ENCODE measurements around the gene GRIN1. TPM values are rescaled to one million over a fixed set of nuclear protein-coding genes. Genes with fewer than 3 reads are reported as not detected.

GRIN1 gene
- total RNA-seq, 1 donor from 2014 or later = not detected

GRCh38 chr9:137192859-137193258 lies 53.9 kb downstream of the GRIN1 start:
- peaks cover 9% of the 10 kb centered on the region for H3K79me2 ChIP-seq (ENCODE audit: low read depth)
- H3K9me3 Mint-ChIP-seq = no peaks in the 10 kb centered on the region
- no peak overlapping the region for H3K27ac ChIP-seq
- no peaks in the 10 kb centered on the region for H3K4me1 ChIP-seq
- no peaks in the 10 kb centered on the region for H3K36me3 ChIP-seq
- H3K36me3 Mint-ChIP-seq = no peaks in the 10 kb centered on the region
- no peak overlapping the region for H3K9ac ChIP-seq
- H2AFZ ChIP-seq (replicated peaks) = no peak overlapping the region
- peaks cover 22% of the 10 kb centered on the region for H3K4me1 Mint-ChIP-seq
- H4K20me1 ChIP-seq (ENCODE audit: low read depth) = peaks cover 63% of the 10 kb centered on the region
- no peak for DNase-seq (ENCODE audit: low spot score)
- peaks cover 6% of the 10 kb centered on the region for H3K27me3 Mint-ChIP-seq (ENCODE audit: insufficient read depth, low read depth)
- H3K27me3 ChIP-seq = no peaks in the 10 kb centered on the region
- no peak overlapping the region for H3K4me3 ChIP-seq
- H3K4me3 Mint-ChIP-seq = no peak overlapping the region
- no peaks in the 10 kb centered on the region for H3K9me3 ChIP-seq (ENCODE audit: low read depth)
- H3F3A ChIP-seq (ENCODE audit: low read depth) = peaks cover 10% of the 10 kb centered on the region
- TF ChIP-seq EZH2 (IDR thresholded peaks at IDR 0.05) (no peak), EZH2phosphoT487 (IDR thresholded peaks at IDR 0.05) (no peak)
- TF ChIP-seq, protein P1, sequence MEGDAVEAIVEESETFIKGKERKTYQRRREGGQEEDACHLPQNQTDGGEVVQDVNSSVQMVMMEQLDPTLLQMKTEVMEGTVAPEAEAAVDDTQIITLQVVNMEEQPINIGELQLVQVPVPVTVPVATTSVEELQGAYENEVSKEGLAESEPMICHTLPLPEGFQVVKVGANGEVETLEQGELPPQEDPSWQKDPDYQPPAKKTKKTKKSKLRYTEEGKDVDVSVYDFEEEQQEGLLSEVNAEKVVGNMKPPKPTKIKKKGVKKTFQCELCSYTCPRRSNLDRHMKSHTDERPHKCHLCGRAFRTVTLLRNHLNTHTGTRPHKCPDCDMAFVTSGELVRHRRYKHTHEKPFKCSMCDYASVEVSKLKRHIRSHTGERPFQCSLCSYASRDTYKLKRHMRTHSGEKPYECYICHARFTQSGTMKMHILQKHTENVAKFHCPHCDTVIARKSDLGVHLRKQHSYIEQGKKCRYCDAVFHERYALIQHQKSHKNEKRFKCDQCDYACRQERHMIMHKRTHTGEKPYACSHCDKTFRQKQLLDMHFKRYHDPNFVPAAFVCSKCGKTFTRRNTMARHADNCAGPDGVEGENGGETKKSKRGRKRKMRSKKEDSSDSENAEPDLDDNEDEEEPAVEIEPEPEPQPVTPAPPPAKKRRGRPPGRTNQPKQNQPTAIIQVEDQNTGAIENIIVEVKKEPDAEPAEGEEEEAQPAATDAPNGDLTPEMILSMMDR (IDR thresholded peaks at IDR 0.05) = no peak
- no peak overlapping the region for H3K4me2 ChIP-seq
- H3K27ac Mint-ChIP-seq = no peak overlapping the region

DNA sequence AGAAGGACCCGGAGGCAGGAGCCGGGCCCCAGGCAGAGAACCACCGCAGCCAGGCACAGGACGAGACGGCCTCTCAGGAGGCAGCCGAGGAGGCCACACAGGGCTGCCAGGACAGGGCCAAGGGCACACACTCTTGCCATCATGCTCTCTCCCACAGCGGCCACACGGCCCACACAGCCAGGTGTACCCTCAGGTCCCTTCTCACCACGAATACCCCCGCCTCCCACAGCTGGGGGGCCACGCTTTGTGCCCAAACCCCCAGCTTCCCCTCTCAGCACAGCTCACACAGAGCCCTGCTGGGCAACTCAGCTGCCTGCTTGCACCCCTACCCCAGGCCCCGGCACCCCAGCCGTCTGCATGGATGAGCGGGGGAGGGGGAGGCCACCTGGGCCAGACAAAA lies 54.8 kb downstream of the GRIN1 start:
- TF ChIP-seq EZH2phosphoT487 (IDR thresholded peaks at IDR 0.05) (no peak), EZH2 (IDR thresholded peaks at IDR 0.05) (no peak)
- TF ChIP-seq, protein P1 (IDR thresholded peaks at IDR 0.05) = no peak
- no peak overlapping the region for H3K9ac ChIP-seq
- Mint-ChIP-seq H3K27me3 (ENCODE audit: insufficient read depth, low read depth) (peaks cover 4% of the 10 kb centered on the region), H3K27ac (no peak overlapping the region), H3K36me3 (no peaks in the 10 kb centered on the region), H3K4me1 (peaks cover 22% of the 10 kb centered on the region), H3K4me3 (no peak overlapping the region), H3K9me3 (no peaks in the 10 kb centered on the region)
- H2AFZ ChIP-seq (replicated peaks) = no peak overlapping the region
- peaks cover 14% of the 10 kb centered on the region for H3K79me2 ChIP-seq (ENCODE audit: low read depth)
- H3K4me1 ChIP-seq = no peaks in the 10 kb centered on the region
- H4K20me1 ChIP-seq (ENCODE audit: low read depth) = peaks cover 72% of the 10 kb centered on the region
- H3F3A ChIP-seq (ENCODE audit: low read depth) = peaks cover 10% of the 10 kb centered on the region
- no peaks in the 10 kb centered on the region for H3K9me3 ChIP-seq (ENCODE audit: low read depth)
- H3K4me3 ChIP-seq = no peak overlapping the region
- H3K4me2 ChIP-seq = no peak overlapping the region
- DNase-seq (ENCODE audit: low spot score) = no peak
- no peaks in the 10 kb centered on the region for H3K36me3 ChIP-seq
- H3K27me3 ChIP-seq = no peaks in the 10 kb centered on the region
- no peak overlapping the region for H3K27ac ChIP-seq

DNA sequence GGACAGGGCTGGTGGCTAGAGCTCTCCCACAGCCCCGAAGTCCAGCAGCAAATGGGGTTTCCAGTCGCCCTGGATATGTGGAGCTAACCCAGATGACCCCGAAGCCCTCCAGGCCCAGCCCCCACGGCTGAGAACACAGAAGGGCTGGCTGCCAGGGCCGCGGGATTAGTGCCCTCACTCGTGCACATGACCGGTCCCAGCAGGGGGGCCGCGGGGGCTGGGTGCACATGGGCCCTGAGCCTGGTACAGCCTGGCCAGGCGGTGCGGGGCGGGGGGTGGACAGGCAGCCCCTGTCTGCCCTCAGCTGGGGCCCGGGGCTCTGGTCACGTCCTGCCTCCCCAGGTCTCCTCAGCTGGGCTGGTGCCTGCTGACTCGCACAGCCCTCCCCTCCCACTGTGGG lies 55.4 kb downstream of the GRIN1 start:
- Histone ChIP-seq H3K9ac (no peak overlapping the region), H3K4me3 (no peak overlapping the region), H2AFZ (replicated peaks) (no peak overlapping the region), H3K4me2 (peak overlapping the region; percentile 10), H4K20me1 (ENCODE audit: low read depth) (peaks cover 72% of the 10 kb centered on the region), H3K79me2 (ENCODE audit: low read depth) (peaks cover 20% of the 10 kb centered on the region), H3K36me3 (no peaks in the 10 kb centered on the region), H3K27me3 (peaks cover 1% of the 10 kb centered on the region), H3K4me1 (peaks cover 2% of the 10 kb centered on the region), H3K27ac (no peak overlapping the region), H3F3A (ENCODE audit: low read depth) (peaks cover 5% of the 10 kb centered on the region), H3K9me3 (ENCODE audit: low read depth) (no peaks in the 10 kb centered on the region)
- TF ChIP-seq EZH2phosphoT487 (IDR thresholded peaks at IDR 0.05) = no peak
- TF ChIP-seq, protein P1 (IDR thresholded peaks at IDR 0.05) = no peak
- Mint-ChIP-seq H3K27ac (no peak overlapping the region), H3K4me1 (peaks cover 17% of the 10 kb centered on the region), H3K9me3 (no peaks in the 10 kb centered on the region), H3K27me3 (ENCODE audit: insufficient read depth, low read depth) (peaks cover 4% of the 10 kb centered on the region), H3K4me3 (no peak overlapping the region), H3K36me3 (no peaks in the 10 kb centered on the region)
- DNase-seq (ENCODE audit: low spot score) = peak; percentile 42
